Right lobe of liver (tissue), 6 donors: ENCODE data around the gene HDAC4. TPM values are rescaled to one million over a fixed set of nuclear protein-coding genes. Genes with fewer than 3 reads are reported as not detected.

Experiments
- ATAC-seq, 4 donors: fragments of 200-7000 bp; cut with Tn5 transposase; one replicate each; pipeline ENCODE4 v1.9.1; 2020; ENCODE audit warnings: mild to moderate bottlenecking in 4 of 4, moderate library complexity in 4 of 4
- DNase-seq, 3 donors: peaks; one replicate each; pipeline ENCODE4 v3.0.0-alpha.2; 2020
- H3K27ac ChIP-seq, 3 donors: fragments of 200-600 bp; one replicate each; pipeline ENCODE4 v1.8.0; 2022
- H3K27me3 ChIP-seq, 2 donors: fragments of 200-600 bp; one replicate each; pipeline ENCODE4 v1.8.0; 2022
- H3K36me3 ChIP-seq, 4 donors: fragments of 200-600 bp; sonication (generic) in 1 of 4; one replicate each; pipeline versions ENCODE4 v1.5.1 to v1.8.0; 2017 to 2022; ENCODE audit warnings: control low read depth in 1 of 4
- H3K4me1 ChIP-seq, 4 donors: fragments of 200-600 bp; sonication (generic) in 1 of 4; one replicate each; pipeline versions ENCODE4 v1.5.1 to v1.8.0; 2017 to 2022; ENCODE audit warnings: control low read depth in 1 of 4
- H3K4me3 ChIP-seq, 3 donors: fragments of 200-600 bp; one replicate each; pipeline ENCODE4 v1.8.0; 2022
- H3K9me3 ChIP-seq, 4 donors: fragments of 200-600 bp; sonication (generic) in 1 of 4; one replicate each; pipeline versions ENCODE4 v1.5.1 to v1.8.0; 2017 to 2022; ENCODE audit warnings: control low read depth in 1 of 4
- CTCF ChIP-seq, 4 donors: fragments of 200-600 bp in 3 of 4; fragments of 450-650 bp in 1 of 4; IDR thresholded peaks; one replicate each; pipeline versions ENCODE4 v1.5.1 to v1.8.0; 2016 to 2022; ENCODE audit warnings: antibody characterized with exemption in 4 of 4, mild to moderate bottlenecking in 2 of 4
- POLR2A ChIP-seq: fragments of 450-650 bp; IDR thresholded peaks from one replicate; pipeline ENCODE4 v1.6.1; 2017; ENCODE audit warnings: antibody characterized with exemption, mild to moderate bottlenecking
- WGBS: methylation state at CpG from one replicate; pipeline ENCODE4 v1.1.6; 2018; ENCODE audit warnings: low coverage, low lambda C conversion rate; ENCODE audit not compliant: insufficient coverage; ENCODE audit errors: missing lambda C conversion rate; 5-methylcytosine and 5-hydroxymethylcytosine counted together
- intact Hi-C, 2 donors: fragments of 100-400 bp; cut with DNase I; formaldehyde crosslinking; loops; one replicate each; pipeline versions ENCODE4 v1.11.2 to v1.14.1; 2022
- total RNA-seq, 6 experiments: library from RNA; depleted of rRNA in 2 of 6; stranded (reverse); fragments of >200 nt in 2 of 6; fragmentation: NEBNext Ultra II Directional in 3 of 6; extraction: Animal tissue kit (Norgen Biotek cat#: 25700) in 3 of 6; gene quantifications; one replicate each; pipeline versions ENCODE4 v1.1.0 to v1.2.4, GENCODE V29; 2016 to 2023
- donor health status: DM: no; HTN: yes; CAD: no.
- donor health status: DM: no; HTN: no; CAD: no.
- donor health status: DM: no; HTN: no; CAD: no.
- donor health status: DM: no; HTN: yes; CAD: no.
- donor health status: DM: no; HTN: yes; CAD: no.

Gene HDAC4
- total RNA-seq, 6 experiments from 2014 or later = 8.9 to 22.4 (median 14.7) TPM

GRCh38 chr2:239014458-239015217 is 386.2 kb downstream of the HDAC4 start:
- peak in 1 of 3 donors; percentile 35 for DNase-seq

DNA sequence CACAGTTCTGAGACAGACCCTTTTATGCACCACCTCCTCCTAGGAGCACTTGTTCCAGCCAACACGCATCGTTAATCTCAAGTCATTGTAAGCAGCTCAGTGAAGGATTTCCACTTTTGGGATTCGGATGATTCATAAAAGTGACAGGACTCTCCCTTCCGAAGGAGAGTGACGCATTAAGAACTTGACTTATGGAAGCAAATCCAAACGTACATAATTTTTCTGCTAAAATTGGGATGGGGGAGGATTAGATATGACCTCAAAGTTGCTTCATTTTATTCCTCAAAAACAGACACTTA is 387.2 kb downstream of the HDAC4 start:
- no peak for ATAC-seq
- H3K27ac ChIP-seq = no peak overlapping the region
- intact Hi-C loops = no loop called here
- TF ChIP-seq POLR2A (no peak), CTCF (IDR thresholded peaks at IDR 0.05) (no peak)
- H3K27me3 ChIP-seq = no peaks in the 10 kb centered on the region
- WGBS = 81% methylated on average over 6 of the region's 6 CpGs
- DNase-seq = no peak
- H3K36me3 ChIP-seq = no peaks in the 10 kb centered on the region
- H3K4me1 ChIP-seq = no peaks in the 10 kb centered on the region
- H3K9me3 ChIP-seq = no peaks in the 10 kb centered on the region
- no peak overlapping the region for H3K4me3 ChIP-seq

More at GRCh38 chr2:239014458-239015217, 386.2 kb downstream of the HDAC4 start:
- Histone ChIP-seq H3K27ac (no peak overlapping the region), H3K27me3 (no peaks in the 10 kb centered on the region), H3K4me1 (no peaks in the 10 kb centered on the region), H3K9me3 (no peaks in the 10 kb centered on the region), H3K36me3 (no peaks in the 10 kb centered on the region), H3K4me3 (no peak overlapping the region)
- ATAC-seq = no peak
- intact Hi-C loops = no loop called here
- 65% methylated on average over 9 of the region's 9 CpGs for WGBS
- TF ChIP-seq POLR2A (no peak), CTCF (IDR thresholded peaks at IDR 0.05) (no peak)

DNA sequence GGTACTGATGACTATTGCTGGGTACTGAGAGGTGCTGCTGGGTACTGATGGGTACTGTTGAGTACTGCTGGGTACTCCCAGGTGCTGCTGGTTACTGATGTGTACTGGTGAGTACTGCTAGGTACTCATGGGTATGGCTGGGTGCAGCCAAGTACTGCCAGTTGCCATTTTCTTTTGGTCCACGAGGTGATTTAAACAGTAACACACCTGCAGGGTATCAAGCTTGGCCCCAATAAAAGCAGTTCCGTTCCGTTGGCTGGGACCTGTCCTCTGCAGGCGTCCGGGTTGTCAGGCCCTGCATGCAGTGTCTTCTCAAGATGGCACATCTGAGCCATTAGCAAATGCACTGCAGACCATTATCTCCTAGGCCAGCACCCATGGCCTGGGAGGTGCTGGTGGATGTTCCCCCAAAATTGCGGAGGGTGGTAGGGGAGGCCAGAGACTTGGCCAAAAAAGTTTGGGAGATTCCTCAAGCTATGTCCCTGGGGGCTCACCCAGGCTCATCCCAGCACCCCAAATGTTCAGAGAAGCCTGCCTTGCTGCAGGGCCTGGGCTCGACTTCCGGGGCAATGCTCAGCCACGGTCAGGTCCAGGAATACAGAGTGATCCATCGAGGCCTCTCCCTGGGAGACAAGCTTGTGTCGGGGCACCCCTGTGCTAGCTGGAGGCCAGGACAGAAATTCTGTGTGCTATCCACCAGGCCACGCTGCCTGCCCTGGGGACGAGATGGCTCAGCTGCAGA is 387.7 kb downstream of the HDAC4 start:
- no peaks in the 10 kb centered on the region for H3K4me1 ChIP-seq
- no peak for TF ChIP-seq CTCF (IDR thresholded peaks at IDR 0.05)
- TF ChIP-seq POLR2A = no peak
- WGBS = 100% methylated on average over 1 of the region's 13 CpGs

DNA sequence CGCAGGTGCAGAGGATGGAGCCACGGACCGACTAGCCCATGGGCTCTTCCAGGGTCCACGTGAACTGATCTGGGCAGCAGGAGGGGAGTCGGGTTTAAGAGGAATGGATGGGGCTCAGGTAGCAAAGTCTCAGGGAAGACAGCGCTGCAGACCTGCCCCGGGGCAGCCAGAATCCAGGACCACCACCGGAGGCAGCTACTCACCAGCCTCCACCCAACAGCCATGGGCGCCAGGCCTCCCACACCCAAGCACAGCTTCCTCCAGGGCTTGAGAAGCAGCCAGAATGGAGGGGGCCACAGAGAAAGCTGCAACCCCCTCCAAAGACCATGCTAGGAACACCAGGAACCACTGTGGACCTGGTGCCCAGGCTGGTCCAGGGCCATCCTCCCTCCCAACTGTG is 388.6 kb downstream of the HDAC4 start:
- TF ChIP-seq POLR2A (no peak), CTCF (IDR thresholded peaks at IDR 0.05) (no peak)
- intact Hi-C loops = no loop called here
- 70% methylated on average over 3 of the region's 9 CpGs for WGBS
- ATAC-seq (no peak), DNase-seq (peak in 2 of 3 donors; percentile 38 to 40)
- Histone ChIP-seq H3K27me3 (no peaks in the 10 kb centered on the region), H3K27ac (no peak overlapping the region), H3K36me3 (no peaks in the 10 kb centered on the region), H3K4me1 (no peaks in the 10 kb centered on the region), H3K4me3 (no peak overlapping the region), H3K9me3 (no peaks in the 10 kb centered on the region)

More for the DNA sequence above, 387.7 kb downstream of the HDAC4 start:
- DNase-seq = peak in 2 of 3 donors; percentile 23 to 35
- no peak overlapping the region for H3K4me3 ChIP-seq
- H3K27me3 ChIP-seq = no peaks in the 10 kb centered on the region
- no peaks in the 10 kb centered on the region for H3K9me3 ChIP-seq
- intact Hi-C loops = no loop called here
- no peak overlapping the region for H3K27ac ChIP-seq
- no peaks in the 10 kb centered on the region for H3K36me3 ChIP-seq
- no peak for ATAC-seq
